Caco-2 (cell line): Measurements from ENCODE around the gene GMNN. TPM values are rescaled to one million over a fixed set of nuclear protein-coding genes. Genes with fewer than 3 reads are reported as not detected.

ENCODE experiments used
- BruUV-seq: library from RNA; stranded (reverse); fragments of 400-500 nt; replicated peaks from 2 replicates; lab custom pipeline; 2021; lab: Mats Ljungman, UMichigan
- CTCF ChIA-PET: fragments of 300-600 bp; sonication (Branson Sonifier 250); formaldehyde crosslinking; loops from one replicate; lab custom pipeline; 2022; ENCODE audit warnings: antibody characterized with exemption; lab: Charles Lee
- POLR2A ChIA-PET: fragments of 300-600 bp; sonication (Branson Sonifier 250); formaldehyde crosslinking; loops from one replicate; lab custom pipeline; 2022; ENCODE audit warnings: antibody characterized with exemption; lab: Charles Lee
- DNase-seq, 2 experiments: peaks; one replicate each; pipeline versions ENCODE4 v3.0.0 to v3.0.0-alpha.2; 2020 to 2022
- H3K27me3 ChIP-seq: replicated peaks from 2 replicates; pipeline ENCODE4 v1.6.0; 2011; ENCODE audit warnings: low read length; ENCODE audit not compliant: control insufficient read depth, insufficient read depth
- H3K36me3 ChIP-seq: 2 replicates; pipeline ENCODE4 v1.5.1; 2011; ENCODE audit warnings: low read length; ENCODE audit not compliant: control insufficient read depth, insufficient read depth
- H3K4me1 ChIP-seq: fragments of 250-450 bp; sonication (Bioruptor Pico); 2 replicates; pipeline ENCODE4 v1.5.1; 2020; ENCODE audit warnings: mild to moderate bottlenecking
- H3K4me3 ChIP-seq: 2 replicates; pipeline ENCODE4 v1.5.1; 2011; ENCODE audit warnings: low read depth, mild to moderate bottlenecking, control low read depth, low read length
- H3K9me3 ChIP-seq: fragments of 250-450 bp; sonication (Bioruptor Pico); 2 replicates; pipeline ENCODE4 v1.5.1; 2020; ENCODE audit warnings: mild to moderate bottlenecking, moderate library complexity
- H3K27ac Mint-ChIP-seq: one replicate; pipeline ENCODE4 v1.8.0; 2022; ENCODE audit warnings: mixed read lengths; ENCODE audit not compliant: unreplicated experiment
- H3K27me3 Mint-ChIP-seq: one replicate; pipeline ENCODE4 v1.8.0; 2022; ENCODE audit warnings: mixed read lengths; ENCODE audit not compliant: insufficient read depth, unreplicated experiment
- H3K36me3 Mint-ChIP-seq: one replicate; pipeline ENCODE4 v1.8.0; 2022; ENCODE audit warnings: mild to moderate bottlenecking, mixed read lengths; ENCODE audit not compliant: insufficient read depth, unreplicated experiment
- H3K4me1 Mint-ChIP-seq: one replicate; pipeline ENCODE4 v1.8.0; 2022; ENCODE audit warnings: low read depth, mixed read lengths; ENCODE audit not compliant: unreplicated experiment
- H3K4me3 Mint-ChIP-seq: one replicate; pipeline ENCODE4 v1.8.0; 2022; ENCODE audit warnings: mild to moderate bottlenecking, moderate library complexity, mixed read lengths; ENCODE audit not compliant: unreplicated experiment
- H3K9me3 Mint-ChIP-seq: one replicate; pipeline ENCODE4 v1.8.0; 2022; ENCODE audit warnings: mixed read lengths; ENCODE audit not compliant: unreplicated experiment
- CTCF ChIP-seq, 2 experiments: fragments of 200-600 bp in 1 of 2; IDR thresholded peaks; 1 replicate in 1 of 2; 2 replicates in 1 of 2; pipeline versions ENCODE4 v1.5.1 to v1.8.0; 2011 to 2022; ENCODE audit warnings: antibody characterized with exemption in 1 of 2, control low read depth in 1 of 2, inconsistent platforms in 1 of 2, low read depth in 1 of 2, low read length in 1 of 2, mild to moderate bottlenecking in 1 of 2, moderate library complexity in 1 of 2; ENCODE audit not compliant: insufficient read depth in 1 of 2, severe bottlenecking in 1 of 2, unreplicated experiment in 1 of 2
- intact Hi-C: fragments of 100-400 bp; cut with micrococcal nuclease; formaldehyde crosslinking; loops from one replicate; pipeline ENCODE4 v1.10.0; 2022; ENCODE audit not compliant: unreplicated experiment
- total RNA-seq: library from RNA; stranded (reverse); gene quantifications from 2 replicates; pipeline ENCODE4 v1.2.3, GENCODE V29; 2022

The GMNN gene
- total RNA-seq, 1 experiment from 2014 or later = 66.5 TPM

- Mint-ChIP-seq H3K27ac (peak overlapping the region; percentile 93), H3K4me3 (peak overlapping the region; percentile 58), H3K27me3 (no peaks in the 10 kb centered on the region), H3K4me1 (peaks cover 7% of the 10 kb centered on the region), H3K9me3 (no peaks in the 10 kb centered on the region), H3K36me3 (peaks cover 6% of the 10 kb centered on the region)
- H3K27me3 ChIP-seq = no peaks in the 10 kb centered on the region
- peaks cover 11% of the 10 kb centered on the region for H3K4me1 ChIP-seq
- H3K36me3 ChIP-seq = no peaks in the 10 kb centered on the region
- intact Hi-C loops = no loop called here
- ChIA-PET CTCF (interaction anchor here (0.6 kb wide), 1 partner anchor 449 kb away, joined by 6 read pairs; no protein-coding TSS in a partner anchor), POLR2A (no interaction called here)
- H3K4me3 ChIP-seq = no peak overlapping the region
- DNase-seq = no peak
- no peak for TF ChIP-seq CTCF (IDR thresholded peaks at IDR 0.05; ENCODE audit: insufficient read depth in 1 of 2, low read depth in 1 of 2, low read length in 1 of 2, severe bottlenecking in 1 of 2, unreplicated experiment in 1 of 2)
- no TSS peak for BruUV-seq
- H3K9me3 ChIP-seq = no peaks in the 10 kb centered on the region
Observed at GRCh38 chr6:24802271-24803059, 27.7 kb downstream of the GMNN start.

GRCh38 chr6:24807584-24807983, 32.8 kb downstream of the GMNN start:
- no peak overlapping the region for H3K4me3 ChIP-seq
- H3K9me3 ChIP-seq = no peaks in the 10 kb centered on the region
- intact Hi-C loops = no loop called here
- ChIA-PET CTCF (no interaction called here), POLR2A (no interaction called here)
- Mint-ChIP-seq H3K36me3 (peaks cover 6% of the 10 kb centered on the region), H3K27me3 (no peaks in the 10 kb centered on the region), H3K27ac (no peak overlapping the region), H3K4me3 (no peak overlapping the region), H3K9me3 (no peaks in the 10 kb centered on the region), H3K4me1 (peaks cover 7% of the 10 kb centered on the region)
- BruUV-seq = no TSS peak
- H3K4me1 ChIP-seq = peaks cover 6% of the 10 kb centered on the region
- no peaks in the 10 kb centered on the region for H3K27me3 ChIP-seq
- DNase-seq = no peak
- TF ChIP-seq CTCF (IDR thresholded peaks at IDR 0.05; ENCODE audit: insufficient read depth in 1 of 2, low read depth in 1 of 2, low read length in 1 of 2, severe bottlenecking in 1 of 2, unreplicated experiment in 1 of 2) = no peak
- no peaks in the 10 kb centered on the region for H3K36me3 ChIP-seq

- POLR2A ChIA-PET = no interaction called here
- H3K36me3 Mint-ChIP-seq = no peaks in the 10 kb centered on the region
- no peak for DNase-seq
- CTCF ChIA-PET = no interaction called here
- H3K9me3 Mint-ChIP-seq = no peaks in the 10 kb centered on the region
- H3K4me3 ChIP-seq = no peak overlapping the region
- no peak overlapping the region for H3K4me3 Mint-ChIP-seq
- TF ChIP-seq CTCF (IDR thresholded peaks at IDR 0.05; ENCODE audit: insufficient read depth in 1 of 2, low read depth in 1 of 2, low read length in 1 of 2, severe bottlenecking in 1 of 2, unreplicated experiment in 1 of 2) = no peak
- H3K4me1 ChIP-seq = no peaks in the 10 kb centered on the region
- intact Hi-C loops = no loop called here
- no peaks in the 10 kb centered on the region for H3K36me3 ChIP-seq
- H3K27me3 Mint-ChIP-seq = no peaks in the 10 kb centered on the region
- H3K4me1 Mint-ChIP-seq = no peaks in the 10 kb centered on the region
- H3K27me3 ChIP-seq = no peaks in the 10 kb centered on the region
- H3K27ac Mint-ChIP-seq = no peak overlapping the region
- no peaks in the 10 kb centered on the region for H3K9me3 ChIP-seq
- BruUV-seq = no TSS peak
Observed at GRCh38 chr6:24809728-24810127, 35.0 kb downstream of the GMNN start.
